GM12878 (cell line): ENCODE data around the gene ZNF30. TPM values are rescaled to one million over a fixed set of nuclear protein-coding genes. Genes with fewer than 3 reads are reported as not detected.

Source experiments
- ATAC-seq: fragments of 200-7000 bp; cut with Tn5 transposase; 3 replicates; pipeline ENCODE4 v1.9.1; 2020; ENCODE audit warnings: mild to moderate bottlenecking, moderate library complexity
- BruUV-seq: library from RNA; stranded (reverse); fragments of 400-500 nt; replicated peaks from 2 replicates; lab custom pipeline; 2021; lab: Mats Ljungman, UMichigan
- CTCF ChIA-PET: fragments of 300-600 bp; sonication (Branson Sonifier 250); formaldehyde crosslinking; extraction: SDS; loops from one replicate; lab custom pipeline; 2021; ENCODE audit warnings: inconsistent platforms; lab: Yijun Ruan, JAX
- POLR2A ChIA-PET: fragments of 350-600 bp; formaldehyde crosslinking; extraction: SDS; loops from one replicate; lab custom pipeline; 2021; ENCODE audit warnings: inconsistent platforms; lab: Charles Lee
- RAD21 ChIA-PET: fragments of 300-600 bp; sonication (Branson Sonifier 250); formaldehyde crosslinking; loops from one replicate; lab custom pipeline; 2023; ENCODE audit warnings: antibody characterized with exemption; ENCODE audit not compliant: unreplicated experiment; lab: Charles Lee
- SMC1A ChIA-PET: fragments of 300-600 bp; sonication (Branson Sonifier 250); formaldehyde crosslinking; loops from one replicate; lab custom pipeline; 2023; ENCODE audit not compliant: unreplicated experiment, uncharacterized antibody; lab: Charles Lee
- DNase-seq: peaks from one replicate; pipeline ENCODE4 v3.0.0-alpha.2; 2011; ENCODE audit warnings: low read depth, low spot score
- FAIRE-seq: peaks from 3 replicates; lab custom pipeline; 2011; peaks lifted over from hg19 to GRCh38; lab: Jason Lieb, UNC
- H2AFZ ChIP-seq: 2 replicates; pipeline ENCODE4 v1.6.0; 2011; ENCODE audit warnings: low read depth, low read length, control low read depth; ENCODE audit not compliant: control insufficient read depth
- H3K27ac ChIP-seq: 2 replicates; pipeline ENCODE4 v1.5.1; 2011; ENCODE audit warnings: control low read depth; ENCODE audit not compliant: control insufficient read depth, insufficient read depth
- H3K27me3 ChIP-seq, 2 experiments: replicated peaks in 1 of 2; 2 replicates each; pipeline versions ENCODE4 v1.6.0 to v1.6.1; 2011; ENCODE audit warnings: low read length in 1 of 2; ENCODE audit not compliant: control insufficient read depth in 2 of 2, insufficient read depth in 2 of 2
- H3K36me3 ChIP-seq, 2 experiments: 2 replicates each; pipeline ENCODE4 v1.5.1; 2011; ENCODE audit warnings: low read length in 1 of 2; ENCODE audit not compliant: control insufficient read depth in 2 of 2, insufficient read depth in 2 of 2
- H3K4me1 ChIP-seq: 2 replicates; pipeline ENCODE4 v1.6.1; 2011; ENCODE audit warnings: mild to moderate bottlenecking, low read length, moderate library complexity, mixed read lengths; ENCODE audit not compliant: control insufficient read depth, insufficient read depth
- H3K4me2 ChIP-seq: 2 replicates; pipeline ENCODE4 v1.6.0; 2011; ENCODE audit warnings: control low read depth; ENCODE audit not compliant: control insufficient read depth, insufficient read depth
- H3K4me3 ChIP-seq: fragments of 200-600 bp; sonication (generic); 2 replicates; pipeline ENCODE4 v1.5.1; 2016
- H3K79me2 ChIP-seq: 2 replicates; pipeline ENCODE4 v1.6.0; 2011; ENCODE audit warnings: low read length; ENCODE audit not compliant: control insufficient read depth, insufficient read depth
- H3K9ac ChIP-seq: 2 replicates; pipeline ENCODE4 v1.8.0; 2011; ENCODE audit warnings: low read length, control low read depth, mixed read lengths; ENCODE audit not compliant: control insufficient read depth, insufficient read depth
- H3K9me3 ChIP-seq: replicated peaks from 3 replicates; pipeline ENCODE4 v1.5.1; 2011; ENCODE audit warnings: mild to moderate bottlenecking, low read length; ENCODE audit not compliant: control insufficient read depth, insufficient read depth
- H4K20me1 ChIP-seq: 2 replicates; pipeline ENCODE4 v1.6.0; 2011; ENCODE audit not compliant: control insufficient read depth, insufficient read depth
- BMI1 ChIP-seq: fragments of 450-650 bp; IDR thresholded peaks from 2 replicates; pipeline ENCODE4 v1.6.1; 2016; ENCODE audit warnings: mild to moderate bottlenecking, moderate library complexity, borderline replicate concordance
- CHD1 ChIP-seq: IDR thresholded peaks from 2 replicates; pipeline ENCODE4 v1.6.1; 2012; ENCODE audit warnings: low read depth, low read length, improper control_type of control experiment
- GATAD2B ChIP-seq: fragments of 450-650 bp; conservative IDR thresholded peaks from 2 replicates; pipeline ENCODE4 v1.6.1; 2017; ENCODE audit warnings: low read depth, mild to moderate bottlenecking, moderate library complexity
- HCFC1 ChIP-seq: fragments of 150-350 bp; IDR thresholded peaks from 2 replicates; pipeline ENCODE4 v1.6.1; 2014; ENCODE audit warnings: low read length
- KDM1A ChIP-seq: fragments of 200-600 bp; sonication (generic); IDR thresholded peaks from 2 replicates; pipeline ENCODE4 v1.6.1; 2016; ENCODE audit warnings: borderline replicate concordance
- NFXL1 ChIP-seq: fragments of 450-650 bp; IDR thresholded peaks from 2 replicates; pipeline ENCODE4 v1.6.1; 2017; ENCODE audit warnings: antibody characterized with exemption, mild to moderate bottlenecking, borderline replicate concordance
- NRF1 ChIP-seq: conservative IDR thresholded peaks from 2 replicates; pipeline ENCODE4 v1.6.1; 2011; ENCODE audit warnings: mild to moderate bottlenecking, low read depth, low read length, improper control_type of control experiment
- POLR2A ChIP-seq: IDR thresholded peaks from 2 replicates; pipeline ENCODE4 v1.6.1; 2011; ENCODE audit warnings: low read depth, mild to moderate bottlenecking, low read length
- SIX5 ChIP-seq: IDR thresholded peaks from 2 replicates; pipeline ENCODE4 v1.6.1; 2011; ENCODE audit warnings: mild to moderate bottlenecking, low read depth, low read length, moderate library complexity; ENCODE audit not compliant: severe bottlenecking
- TCF7 ChIP-seq: IDR thresholded peaks from 2 replicates; pipeline ENCODE4 v1.6.1; 2014; ENCODE audit warnings: antibody characterized with exemption, borderline replicate concordance
- USF1 ChIP-seq: IDR thresholded peaks from 2 replicates; pipeline ENCODE4 v1.6.1; 2011; ENCODE audit warnings: borderline replicate concordance, low read depth, mild to moderate bottlenecking, moderate library complexity, mixed read lengths, low read length; ENCODE audit not compliant: insufficient read depth; ENCODE audit errors: extremely low read length
- WGBS: methylation state at CpG from one replicate; pipeline ENCODE4 v1.1.6; 2016; ENCODE audit warnings: low lambda C conversion rate; ENCODE audit not compliant: insufficient replicate concordance, insufficient coverage; ENCODE audit errors: missing lambda C conversion rate; 5-methylcytosine and 5-hydroxymethylcytosine counted together
- in situ Hi-C: fragments of 300-500 bp; cut with MboI; formaldehyde crosslinking; loops from 9 replicates; pipeline ENCODE4 v1.14.3; 2018; ENCODE audit warnings: mixed read lengths
- intact Hi-C: fragments of 100-400 bp; cut with micrococcal nuclease; formaldehyde crosslinking; loops from one replicate; pipeline ENCODE4 v1.14.2; 2022; ENCODE audit not compliant: unreplicated experiment
- polyA plus RNA-seq, 11 experiments: library from polyadenylated mRNA; depleted of rRNA in 4 of 11; unstranded in 6 of 11; stranded (reverse) in 5 of 11; fragments of >200 nt; fragmentation: Nextera tagmentation in 4 of 11; fragmentation: Illumina TruSeq in 1 of 11; extraction: Ambion mirVana in 4 of 11; extraction: Trizol in 1 of 11; gene quantifications; 1 replicate in 1 of 11; 2 replicates in 10 of 11; pipeline versions ENCODE4 v1.2.1 to v1.2.3, GENCODE V29; 2011 to 2016; ENCODE audit warnings: inconsistent platforms in 2 of 11, missing spikeins in 2 of 11, low read depth in 1 of 11
- total RNA-seq, 4 experiments: library from RNA; depleted of rRNA in 3 of 4; stranded (reverse); fragments of >200 nt in 3 of 4; fragmentation: Illumina TruSeq in 1 of 4; extraction: Trizol in 1 of 4; gene quantifications; 2 replicates each; pipeline versions ENCODE4 v1.2.1 to v1.2.3, GENCODE V29; 2013 to 2021

ZNF30 gene
- total and polyA plus RNA-seq, 10 of the 15 experiments (the other 5 are each of a cell fraction or from before 2014, with no cell fraction given) = 0.85 to 2.3 (median 1.3) TPM

- Histone ChIP-seq H3K9me3 (peaks cover 44% of the 10 kb centered on the region), H4K20me1 (no peaks in the 10 kb centered on the region), H3K4me1 (peaks cover 4% of the 10 kb centered on the region), H3K36me3 (peaks cover 10 to 12% of the 10 kb centered on the region in 2 experiments; a peak in 3 of 4 replicates), H3K4me2 (no peak overlapping the region), H3K79me2 (peaks cover 7% of the 10 kb centered on the region), H3K9ac (no peak overlapping the region), H3K27me3 (no peaks in the 10 kb centered on the region), H3K4me3 (no peak overlapping the region), H3K27ac (no peak overlapping the region), H2AFZ (no peak overlapping the region)
- BruUV-seq = no TSS peak
- TF ChIP-seq NFXL1 (no peak), GATAD2B (no peak), KDM1A (no peak), USF1 (no peak), NRF1 (no peak), CHD1 (no peak), POLR2A (no peak), BMI1 (no peak), SIX5 (no peak), TCF7 (no peak), HCFC1 (no peak)
- DNase-seq = no peak
- FAIRE-seq = no peak
- intact Hi-C loops (no loop called here), in situ Hi-C loops (loop anchor here (25.0 kb wide), 1 partner anchor 1403 kb away; no protein-coding TSS in a partner anchor)
- ChIA-PET SMC1A (no interaction called here), POLR2A (no interaction called here), CTCF (no interaction called here), RAD21 (no interaction called here)
- ATAC-seq = no peak
- WGBS = 89% methylated on average over 7 of the region's 7 CpGs
Observed at GRCh38 chr19:34959021-34959420, 32.3 kb downstream of the ZNF30 start.
